ENCODE data around the gene LSM6.

DNA sequence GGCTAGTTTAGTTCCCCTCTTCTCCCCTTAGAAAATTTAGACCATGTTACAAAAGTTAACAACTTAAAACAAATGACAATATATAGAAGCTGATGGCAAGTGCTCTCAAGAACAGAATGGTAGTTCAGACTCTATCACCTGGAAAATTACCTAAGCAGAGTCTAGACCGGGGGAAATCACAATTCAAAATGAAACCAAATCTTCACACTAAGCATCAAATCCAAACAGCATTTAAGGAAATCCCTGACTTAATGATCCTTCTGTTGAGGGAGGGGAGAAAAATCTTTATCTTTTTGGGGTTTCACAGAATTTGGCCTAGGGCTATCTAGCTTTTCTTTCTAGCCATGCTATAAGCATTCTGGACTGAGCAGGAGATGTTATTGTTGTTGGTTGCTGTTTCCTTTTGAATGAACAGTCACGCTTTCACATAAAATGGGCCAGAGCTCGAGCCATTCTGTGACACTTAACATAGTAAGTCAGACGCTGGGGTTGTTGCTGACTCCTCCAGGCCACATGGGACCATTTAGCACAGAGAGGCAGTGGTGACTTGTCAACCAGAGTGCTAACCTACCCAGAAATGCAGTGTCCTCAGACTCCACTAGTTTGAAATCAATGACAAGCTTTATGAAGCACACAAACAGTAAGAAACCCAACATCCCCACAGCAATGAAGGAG is 16.0 kb upstream of the LSM6 start:
- TF ChIP-seq POLR2AphosphoS5 (IDR thresholded peaks at IDR 0.05; ENCODE audit: borderline replicate concordance, low read depth, low read length): no peak
- TF ChIP-seq EZH2 (IDR thresholded peaks at IDR 0.05): no peak
- no peak for TF ChIP-seq FOXP2 (optimal IDR thresholded peaks at IDR 0.05; ENCODE audit: control extremely low read depth, extremely low read length, insufficient read depth)
